Hepatic stellate cell (primary cell): ENCODE results near the gene CXorf49.
"Not testable (repeated sequence)": the region's sequence is repeated elsewhere in the genome, so short reads cannot be mapped to it uniquely, and the experiment has no call there.

Experiments used
- DNase-seq: peaks from one replicate; pipeline ENCODE4 v3.0.0; 2011; ENCODE audit warnings: low spot score

CXorf49 gene

GRCh38 chrX:71671938-71672337, 46.1 kb downstream of the CXorf49 start:
- no peak for DNase-seq

DNA sequence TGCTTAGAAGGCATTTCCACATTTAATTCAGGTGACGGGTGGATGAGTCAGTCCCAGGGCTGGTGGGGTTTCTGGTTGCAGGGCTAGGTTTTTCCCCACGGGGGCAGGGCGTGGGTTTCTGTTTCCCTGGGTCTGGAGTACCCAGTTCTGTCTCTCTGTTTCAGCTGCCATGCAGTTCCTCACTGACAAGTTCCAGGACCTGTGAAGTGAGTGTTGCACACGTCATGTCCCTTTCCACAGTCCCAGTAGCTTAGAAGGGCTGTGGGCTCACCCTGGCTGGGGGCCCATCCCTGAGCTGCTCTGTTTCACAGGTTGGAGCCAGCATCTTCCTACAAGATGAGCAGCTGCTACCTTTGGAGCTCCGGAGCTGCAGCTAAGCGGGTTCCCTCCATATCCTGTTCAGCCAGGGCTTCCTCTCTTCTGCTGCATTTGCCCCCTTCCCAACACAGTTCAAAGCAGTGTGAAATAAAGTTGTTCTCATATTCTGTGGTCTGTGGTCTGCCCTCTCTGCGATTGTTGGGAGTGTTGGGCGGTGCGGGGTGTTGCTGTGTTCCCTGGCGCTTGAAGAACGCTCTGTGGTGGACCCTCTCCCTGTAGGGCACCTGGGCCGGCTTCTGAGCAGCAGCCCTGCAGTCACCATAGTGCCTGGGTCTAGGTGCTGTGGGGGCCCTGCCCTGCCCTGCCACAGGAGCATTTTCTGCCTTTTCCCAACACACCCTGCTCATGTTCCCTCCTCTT, 46.9 kb downstream of the CXorf49 start:
- DNase-seq = no peak

DNA sequence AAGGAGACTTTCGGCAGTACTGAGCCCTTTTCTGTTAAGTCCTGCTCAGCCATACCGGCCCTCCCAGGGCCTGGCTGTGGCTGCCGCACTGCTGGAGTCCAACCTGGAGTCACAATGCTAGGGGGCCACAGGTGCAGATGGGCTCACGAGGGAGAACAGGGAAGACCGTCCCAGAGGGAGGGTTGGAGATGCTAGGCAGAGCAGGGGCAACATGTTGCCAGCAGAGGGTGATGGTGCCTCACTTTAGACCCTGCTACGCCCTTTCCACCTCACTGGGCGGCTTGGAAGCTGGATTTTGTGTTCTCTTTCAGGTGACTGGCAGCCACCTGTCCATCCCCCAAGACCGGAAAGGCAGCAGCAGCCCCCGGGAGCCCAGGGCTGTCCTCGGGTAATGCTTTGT, 48.1 kb downstream of the CXorf49 start:
- DNase-seq = not testable (repeated sequence)

- DNase-seq = no peak
Measured at GRCh38 chrX:71669492-71669891, 48.6 kb downstream of the CXorf49 start.

DNA sequence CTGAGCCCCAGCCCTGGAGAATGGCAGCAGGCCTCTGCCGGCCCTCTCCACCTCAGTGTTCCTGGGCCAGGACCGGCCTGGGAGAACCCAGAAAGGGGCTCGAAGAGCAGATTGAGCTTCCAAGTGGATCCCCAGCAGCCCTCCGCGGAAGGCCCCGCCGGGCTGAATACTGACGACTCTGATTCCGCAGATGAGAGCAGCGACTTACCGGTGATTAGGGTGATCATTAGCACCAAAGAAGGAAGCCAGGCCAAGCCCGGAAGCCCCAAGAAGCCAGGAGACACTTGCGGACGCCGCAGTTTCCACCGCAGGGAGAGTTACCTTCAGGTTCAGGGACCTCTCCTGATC, 49.9 kb downstream of the CXorf49 start:
- no peak for DNase-seq

- no peak for DNase-seq
Measured at GRCh38 chrX:71667328-71668247, 50.5 kb downstream of the CXorf49 start, which contains the start of gene LOC101059915. Gene LOC101059915, plus strand, starts transcription at chrX:71667546.

- DNase-seq = no peak
Measured at GRCh38 chrX:71666240-71667223, 51.6 kb downstream of the CXorf49 start.

DNA sequence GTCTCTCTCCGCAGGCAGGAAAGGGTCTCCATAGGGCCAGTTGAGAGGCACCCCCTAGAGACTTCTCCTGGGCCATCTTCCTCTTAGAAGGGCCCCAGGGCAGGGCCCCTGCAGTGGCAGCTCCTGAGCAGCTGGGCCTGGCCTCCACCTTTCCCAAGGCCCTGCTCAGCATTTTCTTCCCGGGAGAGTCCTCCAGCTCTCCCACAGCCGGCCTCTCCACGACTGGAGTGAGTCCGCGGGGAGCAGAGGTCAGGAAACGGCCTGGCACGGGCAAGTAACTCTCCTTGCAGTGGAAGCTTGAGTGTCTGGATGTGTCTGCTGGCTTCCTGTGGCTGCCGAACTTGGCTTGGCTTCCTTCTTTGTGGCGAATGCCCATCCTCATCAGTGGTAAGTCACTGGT, 52.3 kb downstream of the CXorf49 start:
- no peak for DNase-seq

GRCh38 chrX:71664889-71665491, 53.1 kb downstream of the CXorf49 start:
- DNase-seq = no peak
